NT2/D1 (cell line): ENCODE measurements around the gene MARVELD3.
A peak's percentile ranks its signal among the peaks of the same experiment; 100 is the strongest.

ENCODE experiments used
- DNase-seq: peaks from one replicate; pipeline ENCODE4 v3.0.0-alpha.2; 2011; ENCODE audit warnings: low read depth, low spot score
- H3K27me3 ChIP-seq: 2 replicates; pipeline ENCODE4 v1.6.0; 2011; ENCODE audit warnings: mild to moderate bottlenecking; ENCODE audit not compliant: insufficient read length, insufficient read depth
- H3K36me3 ChIP-seq: 2 replicates; pipeline ENCODE4 v1.6.1; 2011; ENCODE audit warnings: mild to moderate bottlenecking, low read length, mixed read lengths; ENCODE audit not compliant: insufficient read depth, insufficient read length
- H3K4me1 ChIP-seq: 2 replicates; pipeline ENCODE4 v1.5.1; 2011; ENCODE audit not compliant: insufficient read depth, insufficient read length
- H3K4me3 ChIP-seq: 2 replicates; pipeline ENCODE4 v1.5.1; 2011; ENCODE audit warnings: low read depth; ENCODE audit not compliant: insufficient read length
- H3K9ac ChIP-seq: 2 replicates; pipeline ENCODE4 v1.6.0; 2011; ENCODE audit warnings: low read depth; ENCODE audit not compliant: insufficient read length
- H3K9me3 ChIP-seq: 2 replicates; pipeline ENCODE4 v1.5.1; 2011; ENCODE audit warnings: mild to moderate bottlenecking, low read length; ENCODE audit not compliant: insufficient read depth
- SUZ12 ChIP-seq: IDR thresholded peaks from 2 replicates; pipeline ENCODE4 v1.6.1; 2011; ENCODE audit not compliant: insufficient read length, insufficient read depth; ENCODE audit errors: extremely low read depth
- YY1 ChIP-seq: IDR thresholded peaks from 2 replicates; pipeline ENCODE4 v1.6.1; 2011; ENCODE audit not compliant: insufficient read length, insufficient read depth
- ZNF274 ChIP-seq: IDR thresholded peaks from 2 replicates; pipeline ENCODE4 v1.6.1; 2011; ENCODE audit warnings: mild to moderate bottlenecking, low read depth, low read length

Gene MARVELD3

DNA sequence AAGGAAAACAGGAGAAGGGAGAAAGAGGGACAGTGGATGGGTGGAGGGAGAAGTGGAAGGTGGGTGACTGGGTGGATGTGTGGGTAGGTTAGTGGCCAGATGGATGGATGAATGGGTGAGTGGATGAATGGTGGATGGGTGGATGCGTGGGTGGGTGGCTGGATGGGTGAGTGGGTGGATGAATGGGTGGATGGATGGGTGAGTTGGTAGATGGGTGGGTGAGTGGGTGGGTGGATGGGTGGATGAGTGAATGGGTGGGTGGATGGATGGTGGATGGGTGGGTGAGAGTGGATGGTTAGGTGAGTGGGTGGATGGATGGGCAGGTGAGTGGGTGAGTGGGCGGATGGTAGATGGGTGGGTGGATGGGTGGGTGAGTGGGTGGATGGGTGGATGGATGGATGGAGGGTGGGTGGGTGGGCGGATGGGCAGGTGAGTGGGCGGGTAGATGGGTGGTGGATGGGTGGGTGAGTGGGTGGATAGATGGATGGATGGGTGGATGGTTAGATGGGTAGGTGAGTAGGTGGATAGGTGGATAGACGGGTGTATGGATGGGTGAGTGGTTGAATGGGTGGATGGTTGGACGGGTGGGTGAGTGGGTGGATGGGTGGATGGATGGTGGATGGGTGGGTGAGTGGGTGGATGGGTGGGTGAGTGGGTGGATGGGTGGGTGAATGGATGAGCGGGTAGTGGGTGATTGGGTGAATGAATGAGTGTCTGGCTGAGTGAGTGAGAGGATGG, 702 bp upstream of the MARVELD3 start:
- no peak for DNase-seq
- H3K4me3 ChIP-seq: no peak overlapping the region

DNA sequence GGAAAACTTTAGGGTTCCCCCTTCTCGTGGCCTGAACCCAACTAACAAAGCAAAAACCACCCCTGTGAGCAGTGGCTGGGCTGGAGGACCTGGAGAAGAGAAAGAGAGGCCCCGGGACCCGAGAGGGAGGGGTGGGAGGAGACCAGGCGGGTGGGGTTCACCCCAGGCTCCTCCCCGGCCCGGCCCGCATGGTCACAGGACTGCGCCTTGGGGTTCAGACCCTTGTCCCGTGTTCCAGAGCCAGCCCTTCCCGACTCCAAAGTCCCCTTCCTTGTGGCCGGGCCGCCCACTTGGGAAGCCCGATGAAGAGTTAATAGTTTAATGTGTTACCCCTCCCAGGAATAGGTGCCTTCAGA, 852 bp downstream of the MARVELD3 start:
- Histone ChIP-seq H3K9me3 (no peaks in the 10 kb centered on the region), H3K27me3 (peaks cover 39% of the 10 kb centered on the region), H3K36me3 (no peaks in the 10 kb centered on the region), H3K4me1 (peaks cover 12% of the 10 kb centered on the region), H3K9ac (peak overlapping the region; percentile 82), H3K4me3 (peak overlapping the region; percentile 75)
- DNase-seq: no peak
- TF ChIP-seq ZNF274: no peak
- peak; percentile 17 for TF ChIP-seq SUZ12

More for the DNA sequence above, 702 bp upstream of the MARVELD3 start:
- Histone ChIP-seq H3K9ac (no peak overlapping the region), H3K27me3 (peaks cover 39% of the 10 kb centered on the region), H3K36me3 (no peaks in the 10 kb centered on the region), H3K4me1 (peaks cover 12% of the 10 kb centered on the region), H3K9me3 (no peaks in the 10 kb centered on the region)
- no peak for TF ChIP-seq ZNF274
- no peak for TF ChIP-seq YY1
- no peak for TF ChIP-seq SUZ12

DNA sequence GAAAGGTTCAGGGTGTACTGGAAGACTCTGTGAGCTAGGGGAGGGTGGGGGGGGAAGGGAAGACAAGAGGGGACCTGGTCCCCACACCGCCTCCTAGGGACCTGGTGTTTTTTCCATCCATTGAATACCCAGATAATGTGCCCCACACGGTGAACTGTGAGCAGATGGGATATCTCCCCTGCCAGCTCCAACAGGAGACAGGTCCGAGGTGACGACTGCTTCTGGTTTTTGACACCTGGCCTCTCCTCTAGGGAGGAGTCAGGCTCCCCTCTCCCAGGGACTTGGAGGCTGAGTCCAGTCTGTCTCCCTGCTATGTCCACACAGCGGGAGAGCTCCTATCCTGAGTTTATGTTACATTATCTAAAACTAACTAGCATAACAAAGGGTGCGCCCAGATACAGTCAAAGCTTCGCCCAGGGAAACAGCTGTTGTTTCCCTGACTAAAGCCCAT, 1.8 kb downstream of the MARVELD3 start:
- TF ChIP-seq YY1 (no peak), ZNF274 (no peak), SUZ12 (no peak)
- Histone ChIP-seq H3K4me3 (no peak overlapping the region), H3K27me3 (peaks cover 39% of the 10 kb centered on the region), H3K36me3 (no peaks in the 10 kb centered on the region), H3K9me3 (no peaks in the 10 kb centered on the region), H3K4me1 (peaks cover 12% of the 10 kb centered on the region), H3K9ac (no peak overlapping the region)
- no peak for DNase-seq

DNA sequence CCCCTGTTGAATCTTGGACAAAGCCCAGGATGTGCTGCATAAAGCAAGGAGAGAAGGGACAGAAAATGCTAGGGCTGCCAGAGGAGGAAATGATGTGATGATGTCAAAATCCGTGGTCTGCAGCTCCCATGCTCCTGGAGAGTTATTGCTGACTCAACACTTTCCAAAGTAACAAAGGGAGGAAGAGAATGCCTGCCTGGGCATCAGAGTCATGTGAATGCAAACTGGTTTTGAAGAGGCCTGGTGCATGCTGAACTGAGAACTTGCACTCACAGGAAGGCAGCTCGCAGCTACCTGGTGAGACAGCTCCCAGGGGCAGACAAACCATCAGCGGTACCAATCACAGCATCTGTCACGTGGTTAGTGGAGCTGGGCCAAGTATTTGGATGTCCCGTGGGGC, 2.8 kb downstream of the MARVELD3 start:
- no peak for DNase-seq
- Histone ChIP-seq H3K9me3 (no peaks in the 10 kb centered on the region), H3K4me1 (peaks cover 12% of the 10 kb centered on the region), H3K9ac (peak overlapping the region; percentile 1), H3K27me3 (peaks cover 31% of the 10 kb centered on the region), H3K4me3 (no peak overlapping the region), H3K36me3 (no peaks in the 10 kb centered on the region)
- TF ChIP-seq SUZ12: no peak
- TF ChIP-seq ZNF274: no peak
- no peak for TF ChIP-seq YY1

DNA sequence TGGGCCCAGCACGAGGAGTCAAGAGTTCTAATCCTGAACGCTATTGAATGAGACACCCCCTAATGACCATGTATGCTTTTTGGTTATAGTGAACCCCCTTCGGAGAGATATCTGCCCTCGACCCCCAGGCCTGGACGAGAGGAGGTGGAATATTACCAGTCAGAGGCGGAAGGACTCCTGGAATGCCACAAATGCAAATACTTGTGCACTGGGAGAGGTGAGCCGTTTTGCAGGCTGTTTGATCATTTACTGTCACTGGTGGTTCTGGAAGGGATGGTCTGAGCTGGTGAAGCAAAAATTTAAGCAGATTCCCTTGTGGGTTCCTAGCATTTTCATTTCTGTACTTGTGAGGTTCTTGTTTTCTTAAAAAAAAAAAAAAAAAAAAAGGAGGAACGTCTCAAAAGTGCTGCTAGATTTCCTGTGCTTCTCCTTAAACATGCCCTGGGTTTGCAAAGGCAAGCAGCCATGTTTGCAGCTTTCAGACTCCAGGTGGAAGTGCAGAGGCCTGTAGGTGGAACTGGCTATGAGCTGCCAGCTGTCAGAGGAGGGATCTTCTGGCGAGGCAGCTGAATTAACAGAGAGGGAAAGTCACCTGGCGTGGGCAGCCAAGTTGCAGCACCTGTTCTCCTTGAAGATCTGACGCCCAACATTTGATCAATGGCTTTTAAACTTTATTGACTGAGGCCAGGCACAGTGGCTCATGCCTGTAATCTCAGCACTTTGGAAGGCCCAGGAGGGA, 3.5 kb downstream of the MARVELD3 start:
- Histone ChIP-seq H3K36me3 (no peaks in the 10 kb centered on the region), H3K27me3 (peaks cover 25% of the 10 kb centered on the region), H3K9ac (peak overlapping the region; percentile 47), H3K4me3 (no peak overlapping the region), H3K9me3 (no peaks in the 10 kb centered on the region), H3K4me1 (peaks cover 12% of the 10 kb centered on the region)
- DNase-seq: no peak
- TF ChIP-seq SUZ12 (no peak), ZNF274 (no peak), YY1 (no peak)

DNA sequence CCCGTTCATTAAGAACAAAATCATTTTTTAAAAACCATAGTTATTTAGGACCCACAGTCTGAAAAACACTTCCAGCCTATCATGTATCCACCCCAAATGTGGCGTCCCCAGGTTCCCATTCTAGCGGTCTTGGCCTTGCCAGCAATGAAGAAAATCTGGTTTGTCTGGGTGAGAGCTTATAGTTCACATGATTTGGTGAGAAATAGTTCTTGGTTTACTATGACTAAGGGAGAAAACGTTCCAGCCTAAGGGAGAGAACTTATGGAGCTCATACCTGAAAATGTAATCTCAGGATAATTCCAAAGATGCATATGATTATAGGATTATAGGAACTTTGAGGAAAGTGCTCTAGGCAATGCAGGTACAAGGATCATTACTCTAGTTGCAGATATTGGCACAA, 4.8 kb downstream of the MARVELD3 start:
- H3K4me1 ChIP-seq: peaks cover 10% of the 10 kb centered on the region
- no peak for DNase-seq
- TF ChIP-seq YY1 (no peak), SUZ12 (no peak), ZNF274 (no peak)
- H3K27me3 ChIP-seq: peaks cover 12% of the 10 kb centered on the region
- H3K9ac ChIP-seq: no peak overlapping the region
- H3K4me3 ChIP-seq: no peak overlapping the region
- no peaks in the 10 kb centered on the region for H3K36me3 ChIP-seq
- H3K9me3 ChIP-seq: no peaks in the 10 kb centered on the region

DNA sequence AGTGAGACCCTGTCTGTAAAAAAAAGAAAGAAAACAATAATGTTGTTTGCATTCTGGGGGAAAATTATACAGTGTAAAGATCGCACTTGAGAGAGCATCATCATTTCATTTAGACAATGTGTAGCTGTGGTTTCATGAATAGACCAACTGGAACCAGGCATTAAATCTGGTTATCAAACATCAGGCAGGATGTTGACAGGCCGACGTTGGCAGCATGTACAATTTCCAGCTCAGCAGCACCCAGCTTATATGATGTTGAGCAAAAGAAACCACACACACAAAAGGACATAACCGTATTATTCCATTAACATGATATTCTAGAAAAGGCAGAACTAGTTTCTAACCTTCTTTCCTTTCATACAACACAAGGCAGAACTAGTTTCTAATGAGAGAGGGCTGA, 5.8 kb downstream of the MARVELD3 start:
- H3K4me3 ChIP-seq: no peak overlapping the region
- H3K4me1 ChIP-seq: peaks cover 8% of the 10 kb centered on the region
- no peak for DNase-seq
- no peaks in the 10 kb centered on the region for H3K9me3 ChIP-seq
- TF ChIP-seq SUZ12: no peak
- TF ChIP-seq YY1: no peak
- TF ChIP-seq ZNF274: no peak
- no peaks in the 10 kb centered on the region for H3K36me3 ChIP-seq
- peaks cover 3% of the 10 kb centered on the region for H3K27me3 ChIP-seq
- H3K9ac ChIP-seq: no peak overlapping the region
